Activated T-helper 2 cell treated with anti-CD3 and anti-CD28 coated beads, Interferon-gamma antibody, Interleukin-2, Interleukin-4, amounts not matched to agents 10 μg/mL and 5 μg/mL and 100 μg/mL, durations not matched to agents 14 hours and 24 hours and 36 hours (primary cell): ENCODE results near the gene EML6. TPM values are rescaled to one million over a fixed set of nuclear protein-coding genes. Genes with fewer than 3 reads are reported as not detected.

Experiments used
- DNase-seq: peaks from one replicate; pipeline ENCODE4 v3.0.0; 2021; ENCODE audit warnings: low spot score
- H3K27ac Mint-ChIP-seq: one replicate; pipeline ENCODE4 v1.8.0; 2021; ENCODE audit warnings: mixed read lengths
- H3K27me3 Mint-ChIP-seq: one replicate; pipeline ENCODE4 v1.8.0; 2021; ENCODE audit warnings: low read depth, mixed read lengths
- H3K36me3 Mint-ChIP-seq: one replicate; pipeline ENCODE4 v1.8.0; 2021; ENCODE audit warnings: low read depth, mixed read lengths
- H3K4me1 Mint-ChIP-seq: one replicate; pipeline ENCODE4 v1.8.0; 2021; ENCODE audit warnings: low read depth, mixed read lengths
- H3K4me3 Mint-ChIP-seq: one replicate; pipeline ENCODE4 v1.8.0; 2021; ENCODE audit warnings: low read depth, mild to moderate bottlenecking, moderate library complexity, mixed read lengths
- H3K9me3 Mint-ChIP-seq: one replicate; pipeline ENCODE4 v1.8.0; 2021; ENCODE audit warnings: mixed read lengths
- intact Hi-C: fragments of 100-400 bp; cut with micrococcal nuclease; formaldehyde crosslinking; loops from one replicate; pipeline ENCODE4 v1.15.1; 2023
- total RNA-seq: library from RNA; stranded (reverse); gene quantifications from 2 replicates; pipeline ENCODE4 v1.2.3, GENCODE V29; 2022

Gene EML6
- total RNA-seq, 1 donor from 2014 or later, result 0.23 TPM

DNA sequence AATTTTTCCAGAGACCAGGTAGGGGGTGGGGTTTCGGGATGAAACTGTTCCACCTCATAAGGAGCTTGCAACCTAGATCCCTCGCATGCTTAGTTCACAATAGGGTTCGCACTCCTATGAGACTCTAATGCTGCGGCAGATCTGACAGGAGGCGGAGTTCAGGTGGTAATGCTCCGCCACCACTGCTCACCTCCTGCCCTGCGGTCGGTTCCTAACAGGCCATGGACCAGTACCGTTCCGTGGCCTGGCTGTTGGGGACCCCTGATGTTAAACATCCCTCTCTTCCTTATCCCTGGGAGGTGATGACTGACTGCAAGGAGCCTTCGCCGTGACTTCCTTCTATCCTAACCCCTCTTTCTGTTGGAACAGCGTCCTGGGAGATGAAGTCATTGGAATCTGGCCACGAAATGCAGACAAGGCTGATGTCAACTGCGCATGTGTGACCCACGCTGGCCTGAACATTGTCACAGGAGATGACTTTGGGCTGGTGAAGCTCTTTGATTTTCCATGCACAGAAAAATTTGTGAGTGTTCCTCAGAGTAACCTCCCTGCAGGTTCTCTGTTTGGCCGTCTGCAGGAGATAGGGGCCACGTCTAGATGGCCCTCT is 244.4 kb downstream of the EML6 start:
- intact Hi-C loops, result no loop called here
- H3K4me1 Mint-ChIP-seq, result peaks cover 26% of the 10 kb centered on the region
- DNase-seq, result no peak
- no peaks in the 10 kb centered on the region for H3K9me3 Mint-ChIP-seq
- H3K27me3 Mint-ChIP-seq, result no peaks in the 10 kb centered on the region
- no peak overlapping the region for H3K4me3 Mint-ChIP-seq
- peaks cover 31% of the 10 kb centered on the region for H3K36me3 Mint-ChIP-seq
- no peak overlapping the region for H3K27ac Mint-ChIP-seq

DNA sequence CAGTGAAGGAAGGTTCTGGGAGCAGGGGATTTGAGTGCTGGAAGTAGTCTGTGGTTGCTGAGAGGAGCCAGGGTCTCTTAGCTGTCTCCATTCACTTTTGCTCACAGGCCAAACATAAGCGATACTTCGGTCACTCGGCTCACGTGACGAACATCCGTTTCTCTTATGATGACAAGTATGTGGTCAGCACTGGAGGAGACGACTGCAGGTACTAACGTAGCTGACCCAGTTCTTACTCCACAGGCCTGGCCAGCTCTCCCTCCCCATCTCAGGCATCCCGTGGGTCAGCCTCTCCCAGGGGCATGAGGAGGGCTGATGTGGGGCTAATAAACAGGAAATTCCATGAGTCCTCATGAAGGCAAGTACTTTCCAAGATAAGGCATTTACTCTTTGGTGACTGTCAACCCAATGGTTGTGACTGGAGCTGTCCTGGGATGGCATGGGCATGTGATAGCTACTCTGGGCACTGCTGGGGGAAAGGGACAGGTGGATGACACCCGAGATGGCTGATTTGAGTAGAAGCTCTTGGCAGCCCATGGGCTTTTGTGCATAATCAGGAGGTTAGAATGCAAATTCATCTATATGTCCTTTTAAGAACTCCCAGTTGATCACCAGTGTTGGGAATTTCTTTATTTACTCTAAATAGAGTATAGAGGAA is 245.2 kb downstream of the EML6 start:
- DNase-seq, result no peak
- H3K4me3 Mint-ChIP-seq, result no peak overlapping the region
- no peak overlapping the region for H3K27ac Mint-ChIP-seq
- H3K36me3 Mint-ChIP-seq, result peaks cover 35% of the 10 kb centered on the region
- no peaks in the 10 kb centered on the region for H3K9me3 Mint-ChIP-seq
- H3K27me3 Mint-ChIP-seq, result no peaks in the 10 kb centered on the region
- intact Hi-C loops, result no loop called here
- peaks cover 26% of the 10 kb centered on the region for H3K4me1 Mint-ChIP-seq

DNA sequence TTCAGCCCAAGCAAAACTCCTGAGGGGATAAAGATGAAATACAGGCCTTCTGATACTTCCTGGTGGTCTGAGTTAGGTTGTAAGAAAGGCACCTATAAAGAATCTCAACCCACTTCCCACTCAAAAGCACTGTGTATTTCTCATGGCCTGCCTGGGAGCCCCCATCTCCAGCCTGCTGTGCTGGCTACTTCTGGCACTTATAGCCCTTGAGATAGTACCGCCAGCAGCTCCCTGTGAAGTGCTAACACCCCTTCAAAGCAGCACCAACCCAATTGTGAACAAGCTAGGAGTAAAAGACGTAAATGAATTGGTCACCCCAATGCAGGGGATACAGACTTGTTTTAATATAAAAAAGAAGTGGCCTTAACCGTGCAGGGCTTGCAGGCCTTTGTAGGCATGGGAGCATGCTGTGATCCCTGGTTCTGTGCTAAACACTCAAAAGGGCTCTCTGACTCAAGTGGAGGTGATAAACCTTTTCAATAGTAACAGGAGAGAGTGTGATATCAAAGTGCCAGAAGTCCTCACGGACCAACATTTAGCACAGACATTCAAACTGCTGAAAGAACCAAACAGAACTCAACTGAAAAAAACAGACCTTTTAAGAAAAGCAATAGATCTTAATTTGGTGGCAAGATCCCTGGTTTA is 246.0 kb downstream of the EML6 start:
- intact Hi-C loops, result no loop called here
- no peak overlapping the region for H3K27ac Mint-ChIP-seq
- H3K36me3 Mint-ChIP-seq, result peaks cover 35% of the 10 kb centered on the region
- no peaks in the 10 kb centered on the region for H3K9me3 Mint-ChIP-seq
- H3K4me1 Mint-ChIP-seq, result peaks cover 25% of the 10 kb centered on the region
- DNase-seq, result no peak
- H3K4me3 Mint-ChIP-seq, result no peak overlapping the region
- no peaks in the 10 kb centered on the region for H3K27me3 Mint-ChIP-seq

DNA sequence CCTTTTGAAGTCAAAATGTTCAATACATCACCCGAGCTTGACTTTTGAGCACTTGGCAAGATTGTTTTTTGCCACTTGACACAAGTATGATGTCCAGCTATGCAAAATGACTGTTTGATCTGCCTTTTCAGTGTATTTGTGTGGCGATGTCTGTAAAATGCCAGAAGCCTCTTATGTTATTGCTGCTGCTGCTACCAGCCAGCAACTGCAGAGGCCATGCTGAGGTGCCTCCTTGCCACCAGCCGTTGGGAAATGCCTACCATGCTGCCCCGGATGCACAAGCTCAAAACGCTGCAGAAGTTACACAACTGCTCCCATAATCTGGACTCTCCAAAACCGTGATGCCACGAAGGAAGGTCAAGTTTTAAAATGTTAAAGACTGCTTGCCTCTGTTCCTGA is 246.5 kb downstream of the EML6 start:
- intact Hi-C loops, result no loop called here
- Mint-ChIP-seq H3K27ac (no peak overlapping the region), H3K4me3 (no peak overlapping the region), H3K4me1 (peaks cover 20% of the 10 kb centered on the region), H3K9me3 (no peaks in the 10 kb centered on the region), H3K36me3 (peaks cover 34% of the 10 kb centered on the region), H3K27me3 (no peaks in the 10 kb centered on the region)
- no peak for DNase-seq

DNA sequence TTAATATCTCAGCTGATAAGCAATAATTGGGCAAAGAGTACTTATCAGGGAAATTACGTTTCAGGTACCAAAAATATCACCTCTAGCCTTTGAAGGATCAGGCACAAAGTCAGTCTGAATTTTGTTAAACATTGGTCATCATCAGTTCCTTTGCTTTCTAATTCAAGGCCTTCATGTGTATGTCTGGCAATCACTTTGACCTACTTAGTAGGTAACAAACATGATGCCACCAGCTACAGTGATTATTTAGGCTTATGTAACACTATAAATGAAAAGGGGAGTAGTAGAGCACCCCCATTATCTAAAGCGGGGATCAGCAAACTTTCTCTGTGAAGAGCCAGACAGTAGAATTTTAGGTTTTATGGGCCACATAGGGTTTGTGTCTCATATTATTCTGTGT is 251.7 kb downstream of the EML6 start:
- intact Hi-C loops, result no loop called here
- DNase-seq, result no peak
- no peak overlapping the region for H3K4me3 Mint-ChIP-seq
- peaks cover 33% of the 10 kb centered on the region for H3K36me3 Mint-ChIP-seq
- H3K27me3 Mint-ChIP-seq, result no peaks in the 10 kb centered on the region
- H3K9me3 Mint-ChIP-seq, result no peaks in the 10 kb centered on the region
- peaks cover 13% of the 10 kb centered on the region for H3K4me1 Mint-ChIP-seq
- H3K27ac Mint-ChIP-seq, result no peak overlapping the region

DNA sequence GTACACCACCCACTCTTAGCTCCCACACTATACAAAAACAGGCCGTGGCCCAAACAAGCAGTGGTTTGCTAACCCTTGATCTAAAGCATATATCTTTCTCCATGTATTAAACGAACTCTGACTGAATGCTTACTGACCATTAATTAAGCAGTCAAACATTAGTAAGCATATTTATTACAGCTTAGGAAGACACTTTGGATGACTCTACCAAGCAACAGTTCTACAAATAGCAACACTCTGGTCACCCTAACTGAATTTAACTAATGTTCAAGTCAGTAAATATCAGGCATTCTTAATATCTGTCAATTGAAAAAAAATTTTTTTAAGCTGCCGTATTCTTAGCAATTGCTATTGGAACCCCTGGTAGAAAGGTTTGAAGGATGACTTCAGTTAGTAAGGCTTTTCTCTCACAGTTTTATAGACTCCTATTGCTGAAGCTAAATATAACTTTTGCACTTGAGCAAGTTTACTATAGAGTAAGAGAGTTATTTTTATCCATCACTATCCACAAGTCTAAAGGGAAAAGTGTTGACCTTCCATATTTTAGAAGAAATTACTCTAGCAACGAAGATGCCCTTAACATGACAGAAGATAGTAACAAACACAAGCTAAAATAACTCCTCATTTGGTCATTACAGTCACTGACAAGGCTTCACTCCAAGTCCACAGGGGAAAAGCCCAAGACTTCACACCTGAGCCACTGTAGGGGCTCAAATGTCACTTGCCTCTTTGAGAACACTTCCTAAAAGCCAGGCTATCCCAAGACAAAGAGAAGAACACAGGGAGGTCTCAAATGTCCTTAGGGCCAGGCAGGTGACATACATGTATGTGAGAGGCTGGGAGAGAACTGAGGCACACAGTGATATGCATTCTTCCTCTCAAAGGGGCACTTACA is 252.4 kb downstream of the EML6 start:
- H3K4me1 Mint-ChIP-seq, result peaks cover 15% of the 10 kb centered on the region
- peaks cover 39% of the 10 kb centered on the region for H3K36me3 Mint-ChIP-seq
- H3K27me3 Mint-ChIP-seq, result no peaks in the 10 kb centered on the region
- H3K27ac Mint-ChIP-seq, result no peak overlapping the region
- intact Hi-C loops, result no loop called here
- DNase-seq, result no peak
- H3K4me3 Mint-ChIP-seq, result no peak overlapping the region
- H3K9me3 Mint-ChIP-seq, result no peaks in the 10 kb centered on the region

DNA sequence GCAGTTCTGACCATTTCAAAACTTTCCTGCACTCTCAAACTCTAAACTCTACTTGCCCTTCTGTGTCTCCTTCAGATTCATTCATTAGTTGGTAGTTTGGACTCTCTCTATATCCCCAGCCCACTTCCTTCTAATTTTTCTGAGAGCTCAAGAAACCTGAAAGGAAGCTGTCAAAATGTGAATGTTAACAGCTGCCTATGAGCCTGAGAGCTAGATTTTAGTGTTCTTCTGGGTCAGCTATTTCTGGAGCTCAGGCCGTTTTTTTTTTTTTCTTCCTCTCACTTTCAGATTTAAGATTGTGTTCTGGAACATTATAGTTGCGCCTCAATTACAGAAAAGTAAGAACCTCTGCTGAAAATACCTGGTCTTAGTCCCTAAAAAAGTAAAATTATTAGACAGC is 253.7 kb downstream of the EML6 start:
- Mint-ChIP-seq H3K27ac (no peak overlapping the region), H3K9me3 (no peaks in the 10 kb centered on the region)
- DNase-seq, result no peak

DNA sequence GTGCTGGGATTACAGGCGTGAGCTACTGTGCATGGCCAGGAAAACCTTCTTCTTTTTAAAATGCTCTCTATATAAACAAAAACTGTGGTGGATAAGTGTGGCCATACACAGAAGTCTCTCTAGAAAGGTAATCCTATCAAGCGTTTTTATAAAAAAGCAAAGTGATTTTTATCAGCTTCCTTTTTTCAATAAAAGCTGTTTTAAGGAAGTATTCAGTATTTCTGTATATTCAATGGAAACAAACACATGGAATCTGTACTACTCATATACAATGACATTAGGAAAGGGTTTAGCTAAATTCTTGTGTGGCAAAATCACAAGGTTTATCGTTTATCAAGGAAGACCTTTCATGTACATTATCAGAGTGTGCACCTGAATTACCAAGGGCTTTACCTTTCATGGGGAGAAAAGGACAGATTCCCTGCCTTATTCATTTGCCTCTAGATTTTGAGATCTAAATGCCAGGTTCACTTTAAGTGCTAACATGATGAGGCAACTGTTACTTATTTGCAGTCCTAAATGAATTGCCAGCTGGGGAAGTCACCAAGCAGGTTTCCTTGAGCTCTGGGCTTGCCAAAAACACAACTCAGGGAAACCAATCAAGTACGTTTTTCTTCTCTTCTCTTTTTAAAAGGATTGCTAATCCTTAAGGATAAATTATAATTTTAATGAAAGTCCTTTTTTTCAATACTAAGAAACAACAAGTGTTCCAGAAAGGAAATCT is 256.0 kb downstream of the EML6 start:
- Mint-ChIP-seq H3K9me3 (no peaks in the 10 kb centered on the region), H3K36me3 (peaks cover 41% of the 10 kb centered on the region), H3K27ac (no peak overlapping the region), H3K4me3 (no peak overlapping the region), H3K27me3 (no peaks in the 10 kb centered on the region), H3K4me1 (peaks cover 26% of the 10 kb centered on the region)
- no peak for DNase-seq
- intact Hi-C loops, result no loop called here

More for the DNA sequence above, 253.7 kb downstream of the EML6 start:
- intact Hi-C loops, result no loop called here
- no peaks in the 10 kb centered on the region for H3K27me3 Mint-ChIP-seq
- H3K4me1 Mint-ChIP-seq, result peaks cover 15% of the 10 kb centered on the region
- H3K36me3 Mint-ChIP-seq, result peaks cover 36% of the 10 kb centered on the region
- H3K4me3 Mint-ChIP-seq, result no peak overlapping the region

DNA sequence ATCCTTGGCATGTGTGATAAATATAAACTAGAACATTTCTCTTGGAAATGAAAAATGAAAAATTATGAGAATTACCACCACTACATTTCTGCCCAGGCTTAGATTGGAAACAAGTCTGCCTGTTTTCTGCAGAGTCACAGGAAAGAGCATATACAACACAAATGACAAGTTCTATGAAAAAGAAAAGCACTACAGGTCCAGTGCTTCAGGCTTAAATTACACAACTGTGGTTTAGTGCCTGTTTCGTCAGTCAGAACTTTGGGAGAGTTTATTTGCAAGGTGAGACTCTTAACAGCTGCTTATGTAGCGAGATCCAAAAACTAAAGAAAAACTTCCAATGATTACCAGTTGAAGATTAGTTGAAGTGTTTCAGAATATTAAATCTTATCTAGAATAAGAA is 257.9 kb downstream of the EML6 start:
- Mint-ChIP-seq H3K27me3 (no peaks in the 10 kb centered on the region), H3K4me1 (peaks cover 28% of the 10 kb centered on the region), H3K27ac (no peak overlapping the region), H3K9me3 (no peaks in the 10 kb centered on the region), H3K36me3 (peaks cover 46% of the 10 kb centered on the region), H3K4me3 (no peak overlapping the region)
- DNase-seq, result no peak
- intact Hi-C loops, result no loop called here

DNA sequence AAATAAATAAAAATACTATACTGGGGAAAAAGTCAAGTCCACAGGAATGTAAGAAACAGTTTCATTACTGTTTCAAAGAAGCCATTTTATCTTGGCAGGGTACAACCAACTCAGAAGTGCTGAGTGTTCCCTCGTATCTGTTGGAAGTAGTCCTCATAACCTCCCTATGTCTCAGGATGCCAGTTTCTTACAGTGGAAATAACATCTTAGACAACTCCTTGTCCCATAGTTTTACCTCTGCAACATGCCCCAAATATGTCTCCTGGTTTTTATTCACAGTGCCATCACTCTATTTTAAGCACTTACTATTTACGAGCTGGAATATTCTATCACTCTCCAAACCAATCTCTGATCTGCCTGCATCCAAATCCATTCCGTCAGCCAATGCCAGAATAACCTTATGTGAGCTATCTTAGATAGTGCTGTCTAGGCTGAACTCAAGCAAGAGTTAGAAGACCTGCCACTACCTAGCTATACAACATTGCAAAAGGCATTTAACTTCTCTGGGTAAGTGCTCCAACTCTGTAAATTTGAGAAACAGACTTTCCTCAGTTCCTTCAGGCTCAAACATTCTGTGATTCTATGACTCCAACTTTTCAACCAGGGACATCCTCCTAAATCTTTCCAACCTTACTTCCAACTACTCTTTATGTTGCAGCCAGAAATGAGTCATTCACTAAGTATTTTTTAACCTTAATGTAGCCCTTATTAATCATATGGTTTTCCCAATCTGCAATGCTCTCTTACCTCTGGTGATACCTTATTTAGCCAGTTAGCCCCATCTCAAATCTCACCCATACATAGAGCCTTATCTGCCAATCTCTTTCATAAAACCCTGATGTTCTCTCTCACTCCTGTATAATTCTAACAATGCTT is 260.1 kb downstream of the EML6 start:
- Mint-ChIP-seq H3K4me1 (peaks cover 25% of the 10 kb centered on the region), H3K9me3 (no peaks in the 10 kb centered on the region), H3K4me3 (no peak overlapping the region), H3K27ac (no peak overlapping the region), H3K36me3 (peaks cover 44% of the 10 kb centered on the region), H3K27me3 (no peaks in the 10 kb centered on the region)
- intact Hi-C loops, result no loop called here
- DNase-seq, result no peak

DNA sequence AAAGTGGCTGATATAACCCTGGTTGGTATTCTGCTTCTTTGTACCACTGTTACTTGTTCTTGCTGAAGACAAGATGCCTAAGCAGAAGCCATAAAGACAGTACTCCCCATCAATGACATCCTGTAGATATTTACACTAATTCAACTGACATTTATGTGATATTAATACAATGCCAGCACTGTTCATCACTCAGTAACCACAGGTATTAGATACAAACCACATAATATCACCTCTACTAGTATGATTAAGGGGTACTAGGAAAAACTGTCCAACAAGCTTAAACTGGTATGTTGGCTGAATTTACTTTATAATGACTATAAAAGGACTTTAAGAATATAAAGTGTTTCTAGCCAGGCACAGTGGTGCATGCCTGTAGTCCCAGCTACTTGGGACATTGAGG is 261.0 kb downstream of the EML6 start:
- no peak overlapping the region for H3K4me3 Mint-ChIP-seq
- H3K27ac Mint-ChIP-seq, result no peak overlapping the region
- H3K9me3 Mint-ChIP-seq, result no peaks in the 10 kb centered on the region
- H3K4me1 Mint-ChIP-seq, result peaks cover 26% of the 10 kb centered on the region
- intact Hi-C loops, result no loop called here
- peaks cover 44% of the 10 kb centered on the region for H3K36me3 Mint-ChIP-seq
- H3K27me3 Mint-ChIP-seq, result no peaks in the 10 kb centered on the region
- DNase-seq, result no peak
